SH-SY5Y (cell line): ENCODE results near the gene ZDHHC11.

Source experiments
- GATA2 ChIP-seq: IDR thresholded peaks from 2 replicates; pipeline ENCODE4 v1.6.1; 2011; ENCODE audit warnings: mild to moderate bottlenecking, low read depth, low read length
- GATA3 ChIP-seq: IDR thresholded peaks from 2 replicates; pipeline ENCODE4 v1.6.1; 2011; ENCODE audit warnings: low read depth, mild to moderate bottlenecking, low read length, moderate library complexity

DNA sequence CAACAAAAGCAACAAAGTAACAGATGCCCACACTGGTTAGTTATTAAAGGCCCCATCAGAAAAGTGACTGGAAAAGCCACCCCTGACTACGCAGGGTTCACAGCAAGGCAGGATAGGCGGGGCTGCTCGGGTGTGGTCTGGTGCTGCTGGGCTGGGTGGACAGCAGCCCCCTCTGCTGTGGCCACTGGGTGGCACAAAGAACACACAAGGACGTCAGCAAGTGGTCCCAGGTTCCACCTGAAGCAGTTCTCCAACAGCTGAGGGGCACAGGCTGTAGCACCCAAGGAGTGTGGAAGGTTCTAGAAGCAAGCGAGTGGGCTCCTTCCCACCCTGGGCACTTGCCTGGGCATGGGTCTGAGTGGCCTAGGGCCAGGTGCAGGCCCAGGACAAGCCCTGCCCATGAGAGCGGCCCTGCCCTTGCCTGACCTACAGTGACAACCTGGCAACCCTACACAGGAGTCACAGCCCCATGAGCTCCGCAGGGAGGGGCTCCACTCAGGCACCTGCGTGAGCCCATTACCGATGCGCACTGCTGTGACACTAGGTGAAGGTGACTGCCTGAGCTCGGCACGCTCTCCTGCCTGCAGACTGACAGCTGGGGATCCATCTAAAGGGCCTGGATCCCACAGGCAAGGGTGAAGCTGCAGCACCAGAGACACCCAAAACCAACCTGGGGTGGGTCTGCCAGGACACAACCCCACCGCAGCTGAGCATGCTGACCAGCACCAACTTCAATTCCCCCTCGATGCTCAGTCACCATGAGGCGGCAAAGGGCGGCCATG is 33.8 kb upstream of the ZDHHC11 start:
- no peak for TF ChIP-seq GATA3
- no peak for TF ChIP-seq GATA2
